ENCODE results near the gene PNRC1.

GRCh38 chr6:89054208-89054607 lies 26.3 kb upstream of the PNRC1 start:
- TF ChIP-seq CTCF (conservative IDR thresholded peaks at IDR 0.05; ENCODE audit: low read depth in 2 of 2) (no peak), POLR2AphosphoS5 (IDR thresholded peaks at IDR 0.05; ENCODE audit: low read depth) (no peak), EZH2 (IDR thresholded peaks at IDR 0.05; ENCODE audit: low read depth, unreplicated experiment) (no peak), NANOG (IDR thresholded peaks at IDR 0.05; ENCODE audit: borderline replicate concordance) (no peak), ETS1 (IDR thresholded peaks at IDR 0.05) (no peak), REST (IDR thresholded peaks at IDR 0.05; ENCODE audit: unreplicated experiment) (no peak), JUNB (IDR thresholded peaks at IDR 0.05; ENCODE audit: unreplicated experiment) (no peak)

Data from GM23338 (cell line).